GM18519 (cell line): ENCODE data around the gene EIF3B.
"Not testable (repeated sequence)": the region's sequence is repeated elsewhere in the genome, so short reads cannot be mapped to it uniquely, and the experiment has no call there.

Source experiments
- ATAC-seq: cut with Tn5 transposase; IDR thresholded peaks from one replicate; pipeline ENCODE4 v1.9.1; 2021; ENCODE audit warnings: mild to moderate bottlenecking, moderate library complexity; ENCODE audit not compliant: unreplicated experiment, low FRiP score

The EIF3B gene

GRCh38 chr7:2374830-2375728 is 20.5 kb downstream of the EIF3B start:
- no peak for ATAC-seq

GRCh38 chr7:2376351-2377154 is 21.9 kb downstream of the EIF3B start:
- ATAC-seq: no peak

- ATAC-seq: not testable (repeated sequence)
Measured at GRCh38 chr7:2377492-2377891, 22.9 kb downstream of the EIF3B start.

GRCh38 chr7:2378125-2378524 is 23.5 kb downstream of the EIF3B start:
- ATAC-seq: not testable (repeated sequence)

GRCh38 chr7:2379161-2379560 is 24.5 kb downstream of the EIF3B start:
- no peak for ATAC-seq

GRCh38 chr7:2379821-2380450 is 25.3 kb downstream of the EIF3B start:
- ATAC-seq: no peak

- ATAC-seq: no peak
Measured at GRCh38 chr7:2380461-2380860, 25.8 kb downstream of the EIF3B start.

GRCh38 chr7:2381227-2381626 is 26.6 kb downstream of the EIF3B start:
- no peak for ATAC-seq

GRCh38 chr7:2381881-2382509 is 27.4 kb downstream of the EIF3B start:
- no peak for ATAC-seq

GRCh38 chr7:2383543-2384274 is 29.1 kb downstream of the EIF3B start:
- ATAC-seq: no peak

- no peak for ATAC-seq
Measured at GRCh38 chr7:2384354-2385243, 30.0 kb downstream of the EIF3B start.

- not testable (repeated sequence) for ATAC-seq
Measured at GRCh38 chr7:2386122-2386521, 31.5 kb downstream of the EIF3B start.

GRCh38 chr7:2386964-2387669 is 32.5 kb downstream of the EIF3B start:
- no peak for ATAC-seq

GRCh38 chr7:2387897-2388636 is 33.4 kb downstream of the EIF3B start:
- ATAC-seq: no peak

- ATAC-seq: no peak
Measured at GRCh38 chr7:2388637-2388954, 34.0 kb downstream of the EIF3B start.

- not testable (repeated sequence) for ATAC-seq
Measured at GRCh38 chr7:2390020-2390816, 35.6 kb downstream of the EIF3B start.

GRCh38 chr7:2393706-2394105 is 39.1 kb downstream of the EIF3B start:
- ATAC-seq: no peak
